HG02938 (cell line): Measurements from ENCODE around the gene GABBR1.

ENCODE experiments used
- ATAC-seq: cut with Tn5 transposase; IDR thresholded peaks from one replicate; pipeline ENCODE4 v1.9.1; 2021; ENCODE audit warnings: mild to moderate bottlenecking, moderate library complexity; ENCODE audit not compliant: unreplicated experiment

GABBR1 gene

DNA sequence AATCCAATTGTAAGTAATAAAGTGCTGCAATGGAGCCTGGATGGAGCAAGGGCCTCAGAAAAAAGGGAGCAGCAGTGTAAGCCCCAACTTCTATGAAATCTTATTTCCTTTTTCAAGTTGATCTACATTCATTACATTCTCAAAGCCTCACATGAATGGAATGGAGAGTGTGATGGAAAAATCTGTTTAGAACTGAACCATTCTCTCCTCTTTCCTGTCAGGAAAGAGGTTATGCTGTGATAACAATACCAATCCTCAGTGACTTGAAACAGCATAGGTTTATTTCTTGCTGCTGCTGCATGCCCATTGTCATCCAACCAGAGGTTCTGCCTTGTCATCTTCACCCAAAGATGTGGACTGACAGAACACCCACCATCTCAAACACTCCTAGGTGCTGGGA lies 56.9 kb downstream of the GABBR1 start:
- ATAC-seq, result no peak

DNA sequence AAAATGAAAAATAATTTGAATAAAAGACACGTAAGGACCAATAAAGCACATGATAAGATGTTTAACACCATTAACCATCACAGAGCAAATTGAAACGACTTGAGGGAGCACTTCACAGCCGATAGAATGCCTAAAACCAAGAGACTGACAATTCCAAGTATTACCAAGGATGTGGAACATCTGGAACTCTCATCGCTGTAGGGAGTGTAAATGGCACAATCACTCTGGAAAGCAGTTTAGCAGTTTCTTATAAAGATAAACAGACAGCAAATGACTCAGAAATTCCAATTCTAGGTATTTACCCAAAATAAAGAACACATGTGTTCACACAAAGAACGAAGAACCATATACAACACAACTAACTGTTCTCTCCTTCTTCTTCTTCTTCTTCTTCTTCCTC lies 65.0 kb downstream of the GABBR1 start:
- no peak for ATAC-seq

DNA sequence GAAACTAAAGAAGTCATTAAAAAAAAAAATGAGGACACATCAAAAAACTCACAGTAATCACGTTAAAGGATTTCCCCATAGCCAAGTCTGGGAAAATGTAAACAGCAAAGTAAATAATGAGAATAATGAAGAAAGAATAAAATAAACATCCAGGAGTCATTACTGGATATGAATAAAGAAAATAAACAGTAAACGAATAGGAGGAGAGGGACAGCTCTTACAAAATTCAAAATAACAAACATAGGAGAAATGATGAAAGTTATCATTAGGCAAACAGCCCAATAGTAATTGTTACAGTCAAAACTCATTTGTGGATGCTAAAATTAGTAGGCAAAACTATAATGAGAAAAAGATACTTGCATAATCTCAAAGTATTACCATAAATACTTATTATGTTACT lies 65.4 kb downstream of the GABBR1 start:
- ATAC-seq, result no peak

DNA sequence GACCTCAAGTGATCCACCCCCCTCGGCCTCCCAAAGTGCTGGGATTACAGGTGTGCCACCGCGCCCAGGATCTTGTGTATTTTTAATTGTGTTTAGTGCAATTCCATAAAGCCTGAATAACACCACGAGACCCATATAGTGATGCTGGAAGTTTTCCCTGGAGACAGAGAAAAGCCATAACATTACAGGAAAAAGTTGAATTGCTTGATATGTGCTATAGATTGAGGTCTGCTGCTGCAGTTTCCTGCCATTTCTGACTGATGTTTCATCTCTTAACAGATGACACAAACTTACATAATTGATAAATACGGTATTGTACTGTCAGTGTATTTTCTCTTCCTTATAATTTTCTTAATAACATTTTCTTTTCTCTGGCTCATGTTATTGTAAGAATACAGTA lies 66.1 kb downstream of the GABBR1 start:
- no peak for ATAC-seq

DNA sequence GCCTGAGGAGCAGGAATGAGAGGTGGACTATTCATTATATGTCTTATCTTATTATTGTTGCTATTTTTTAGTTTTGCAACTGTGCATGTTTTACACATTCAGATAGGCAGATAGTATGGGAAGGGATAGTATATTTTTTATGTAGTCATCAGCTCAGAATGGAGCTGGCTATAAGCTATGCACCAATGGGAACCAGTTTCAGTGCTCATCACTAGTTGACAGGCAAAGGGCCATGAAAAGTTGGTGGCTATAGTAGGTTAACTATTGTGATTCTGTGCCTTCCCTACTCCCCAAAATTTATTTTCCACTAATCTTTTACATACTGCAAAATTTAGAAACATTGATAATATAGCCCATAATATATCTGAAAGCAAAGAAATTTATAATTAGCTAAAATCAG lies 68.1 kb downstream of the GABBR1 start:
- ATAC-seq, result no peak

- ATAC-seq, result no peak
These were observed 69.5 kb downstream of the GABBR1 start for GRCh38 chr6:29563435-29563965.

GRCh38 chr6:29561606-29562181 lies 71.3 kb downstream of the GABBR1 start:
- ATAC-seq, result no peak

- no peak for ATAC-seq
These were observed 71.9 kb downstream of the GABBR1 start for GRCh38 chr6:29561091-29561490.

DNA sequence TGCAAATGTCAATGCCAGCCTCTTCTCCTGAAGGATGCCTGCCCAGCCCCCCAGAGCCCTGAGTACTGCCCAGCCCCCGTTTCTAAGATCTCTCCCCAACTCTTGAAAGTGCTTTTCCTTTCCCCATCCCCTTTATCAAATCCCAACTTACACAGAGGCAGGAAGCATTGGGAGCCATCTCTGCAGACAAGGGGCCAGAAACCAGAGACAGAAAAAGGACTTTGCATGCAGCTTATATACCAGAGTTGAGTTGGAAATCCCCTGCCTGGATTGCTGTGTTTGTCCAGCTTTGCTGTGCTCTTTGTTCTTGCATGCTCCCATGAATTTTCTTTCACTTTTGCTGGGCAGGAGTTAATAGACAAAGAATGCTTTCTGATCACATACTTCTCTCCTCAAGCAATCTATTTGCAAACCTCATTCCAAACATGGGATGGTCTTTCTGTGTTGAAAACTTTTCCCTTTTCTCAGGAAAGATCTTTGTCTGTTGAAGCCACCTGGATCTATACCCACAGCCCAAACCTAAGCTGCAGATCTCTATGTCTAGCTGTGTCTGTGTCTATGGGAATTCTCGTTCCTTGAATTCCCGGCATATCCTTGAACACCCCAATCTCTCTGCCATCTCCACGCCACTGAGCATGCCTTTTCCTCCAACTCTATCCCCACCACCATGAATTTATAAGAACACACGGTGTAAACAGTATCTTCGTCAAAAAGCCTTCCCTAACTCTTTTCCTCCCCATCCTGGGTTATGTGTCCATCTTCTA lies 73.3 kb downstream of the GABBR1 start, which contains the start of gene UBD:
Gene UBD, minus strand, starts transcription at position 209 of the 764 bp plus-strand sequence. Its CDS starts 31 bp downstream, at position 178.
- no peak for ATAC-seq

GRCh38 chr6:29558439-29559079 lies 74.4 kb downstream of the GABBR1 start:
- no peak for ATAC-seq

GRCh38 chr6:29557320-29557719 lies 75.7 kb downstream of the GABBR1 start:
- no peak for ATAC-seq

DNA sequence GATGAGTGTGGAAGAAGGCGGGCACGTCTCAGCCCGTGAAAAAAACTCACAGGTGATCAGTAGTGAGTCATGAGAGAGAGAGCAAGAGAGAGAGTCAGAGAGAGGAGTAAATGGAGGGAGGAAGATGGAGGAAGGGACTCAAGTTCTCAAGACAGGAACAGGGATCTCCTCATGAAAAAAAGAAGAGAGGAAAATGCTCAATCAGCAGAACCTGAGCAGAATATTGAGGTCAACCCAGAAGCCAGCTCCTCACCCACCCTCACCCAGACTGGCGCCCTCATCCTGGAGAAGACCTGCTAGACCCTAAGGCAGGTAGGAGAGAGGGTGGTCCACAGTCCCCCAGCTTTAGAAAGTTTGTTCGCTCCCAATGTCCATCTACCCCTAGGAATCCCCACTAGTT lies 78.2 kb downstream of the GABBR1 start:
- ATAC-seq, result no peak

DNA sequence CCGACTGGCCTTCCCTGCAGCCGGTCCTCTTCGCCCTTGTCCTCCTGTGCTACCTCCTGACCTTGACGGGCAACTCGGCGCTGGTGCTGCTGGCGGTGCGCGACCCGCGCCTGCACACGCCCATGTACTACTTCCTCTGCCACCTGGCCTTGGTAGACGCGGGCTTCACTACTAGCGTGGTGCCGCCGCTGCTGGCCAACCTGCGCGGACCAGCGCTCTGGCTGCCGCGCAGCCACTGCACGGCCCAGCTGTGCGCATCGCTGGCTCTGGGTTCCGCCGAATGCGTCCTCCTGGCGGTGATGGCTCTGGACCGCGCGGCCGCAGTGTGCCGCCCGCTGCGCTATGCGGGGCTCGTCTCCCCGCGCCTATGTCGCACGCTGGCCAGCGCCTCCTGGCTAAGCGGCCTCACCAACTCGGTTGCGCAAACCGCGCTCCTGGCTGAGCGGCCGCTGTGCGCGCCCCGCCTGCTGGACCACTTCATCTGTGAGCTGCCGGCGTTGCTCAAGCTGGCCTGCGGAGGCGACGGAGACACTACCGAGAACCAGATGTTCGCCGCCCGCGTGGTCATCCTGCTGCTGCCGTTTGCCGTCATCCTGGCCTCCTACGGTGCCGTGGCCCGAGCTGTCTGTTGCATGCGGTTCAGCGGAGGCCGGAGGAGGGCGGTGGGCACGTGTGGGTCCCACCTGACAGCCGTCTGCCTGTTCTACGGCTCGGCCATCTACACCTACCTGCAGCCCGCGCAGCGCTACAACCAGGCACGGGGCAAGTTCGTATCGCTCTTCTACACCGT lies 79.5 kb downstream of the GABBR1 start:
- peak; percentile 46 for ATAC-seq

DNA sequence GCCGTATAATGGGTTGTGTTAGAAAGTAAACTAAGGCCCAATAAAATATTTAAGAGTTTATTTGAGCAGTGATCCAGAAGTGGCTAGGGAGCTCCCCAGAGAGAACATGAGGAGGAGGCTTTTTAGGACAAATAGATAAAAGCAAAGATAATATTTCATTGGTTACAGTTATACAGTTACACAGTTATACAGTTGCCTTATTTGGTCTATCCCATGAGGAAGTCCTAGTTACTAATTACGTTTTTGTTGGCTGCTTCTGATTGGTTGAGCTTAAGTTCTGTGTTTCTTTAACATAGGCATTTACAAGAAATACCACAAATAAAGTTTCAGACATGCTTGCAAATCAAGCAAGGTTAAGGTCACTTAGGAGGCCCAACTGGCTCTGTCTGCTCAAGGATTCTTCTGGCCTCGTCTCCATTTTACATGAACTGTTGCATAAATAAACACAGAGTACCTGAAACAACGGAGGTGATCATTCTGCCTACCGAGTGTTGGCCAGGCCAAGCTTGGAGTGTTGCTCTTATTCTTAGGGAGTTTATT lies 80.4 kb downstream of the GABBR1 start:
- ATAC-seq, result peak; percentile 92

GRCh38 chr6:29547573-29547972 lies 85.4 kb downstream of the GABBR1 start:
- ATAC-seq, result no peak

DNA sequence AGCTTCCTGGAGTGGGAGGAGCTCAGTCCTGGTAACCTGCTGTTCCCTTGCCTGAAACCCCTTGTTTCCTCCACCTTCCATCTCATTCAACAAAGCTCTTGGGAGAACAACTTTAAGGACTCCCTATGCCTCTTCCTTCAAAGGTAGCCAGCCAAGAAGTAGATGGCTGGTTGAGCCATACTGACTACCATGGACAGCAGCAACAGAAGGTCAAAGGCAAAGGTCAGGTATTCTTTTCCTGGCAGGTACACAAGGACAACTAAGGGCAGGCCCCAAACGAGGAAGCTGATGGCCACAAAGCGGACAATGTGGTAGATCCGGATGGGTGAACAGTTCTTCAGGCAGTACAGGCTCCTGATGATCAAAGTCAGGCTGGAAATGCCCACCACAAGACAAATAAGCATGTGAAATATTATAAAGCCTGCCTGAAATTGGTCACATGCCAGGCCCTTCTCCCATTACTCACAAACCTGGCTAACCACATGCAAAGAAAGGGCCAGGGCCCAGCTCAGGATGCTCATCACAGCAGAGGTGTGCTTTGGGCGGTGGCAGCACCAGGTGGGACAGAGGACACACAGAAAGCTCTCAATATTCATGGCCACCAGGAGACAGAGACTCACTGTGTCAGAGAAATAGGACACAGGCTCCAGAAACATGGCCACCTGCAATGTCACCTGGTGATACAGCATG lies 95.1 kb downstream of the GABBR1 start:
- no peak for ATAC-seq

DNA sequence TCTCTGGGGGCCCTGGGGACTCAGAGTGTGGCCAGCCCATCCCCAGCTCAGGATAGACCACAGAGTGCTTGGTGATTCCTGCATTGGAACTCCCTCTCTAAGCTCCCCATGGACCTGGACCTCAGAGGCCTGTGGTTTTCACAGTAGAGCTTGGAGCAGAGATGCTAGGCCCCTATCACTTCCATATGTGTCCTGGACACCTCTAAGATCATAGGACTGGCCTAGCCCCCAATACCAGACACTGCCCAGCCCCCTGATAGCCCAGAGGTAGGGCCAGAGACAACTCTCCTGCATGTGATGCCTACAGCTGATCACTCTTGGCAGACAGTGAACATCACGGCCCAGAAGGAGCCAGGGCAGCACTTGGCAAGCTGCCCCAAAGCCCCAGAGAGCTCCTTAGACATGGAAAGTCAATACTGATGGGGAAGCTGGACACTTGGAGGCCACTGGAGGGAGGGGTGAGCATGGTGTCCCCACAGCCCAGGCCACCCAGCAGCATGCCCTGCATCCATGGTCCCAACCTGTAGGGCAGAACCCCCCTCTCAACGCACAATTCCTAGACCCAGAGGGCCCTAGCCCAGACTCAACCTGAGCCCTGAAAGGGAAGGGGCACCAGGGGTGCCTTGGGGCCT lies 100.5 kb downstream of the GABBR1 start:
- ATAC-seq, result no peak

DNA sequence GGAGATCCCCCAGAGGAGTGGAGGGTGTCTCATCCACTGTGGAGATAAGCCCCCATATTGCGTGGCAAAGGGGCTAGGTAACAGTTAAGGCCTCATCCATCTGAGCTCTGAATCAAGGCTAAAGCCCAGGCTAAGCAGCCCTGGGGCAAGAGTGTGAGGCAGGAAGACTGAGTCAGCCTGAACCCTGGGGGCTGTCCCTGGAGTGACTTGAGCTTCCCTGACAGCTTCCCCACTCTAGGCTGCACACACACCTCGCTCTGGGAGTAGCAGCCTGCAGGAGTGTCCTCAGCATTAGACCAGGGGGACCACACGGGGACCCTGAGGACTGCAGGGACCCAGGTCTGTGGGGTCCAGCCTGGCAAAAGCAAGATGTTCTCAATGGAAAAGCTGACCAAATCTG lies 101.3 kb downstream of the GABBR1 start:
- ATAC-seq, result no peak

DNA sequence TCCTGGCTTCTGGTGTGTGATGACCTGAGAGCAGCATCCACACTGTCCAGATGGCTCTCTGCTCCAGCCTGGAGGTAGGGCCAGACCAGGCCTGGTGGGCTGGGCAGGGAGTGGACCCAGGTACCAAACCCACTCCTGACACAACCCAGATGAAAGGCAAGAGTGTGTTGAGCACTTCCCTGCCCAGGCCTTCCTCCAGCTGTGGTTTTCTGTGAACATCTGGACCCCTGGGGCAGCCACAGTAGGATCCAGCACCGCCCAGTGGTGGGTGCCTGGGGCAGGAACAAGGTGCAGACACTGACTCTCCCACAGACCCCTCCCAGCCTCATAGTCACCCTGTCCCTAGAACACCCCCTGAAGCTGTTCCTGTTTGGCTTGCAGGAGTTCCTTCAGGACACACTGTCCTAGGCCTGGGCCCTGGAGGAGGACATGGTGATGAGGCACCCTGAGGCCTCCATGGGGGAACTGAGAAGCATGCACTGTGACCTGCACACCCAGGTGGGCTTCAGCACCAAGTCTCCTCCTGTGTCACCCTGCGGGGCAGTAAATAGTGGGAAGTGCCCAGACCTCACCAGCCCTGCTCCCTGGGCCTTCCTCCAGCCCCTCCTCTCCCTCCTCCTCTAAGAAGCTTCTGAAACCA lies 102.2 kb downstream of the GABBR1 start:
- no peak for ATAC-seq
